Lower lobe of right lung (tissue), 2 donors: Measurements from ENCODE around the gene PID1. TPM values are rescaled to one million over a fixed set of nuclear protein-coding genes. Genes with fewer than 3 reads are reported as not detected.

Experiments used
- ATAC-seq, 2 donors: fragments of 200-7000 bp; cut with Tn5 transposase; one replicate each; pipeline ENCODE4 v1.9.1; 2020 to 2022; ENCODE audit warnings: mild to moderate bottlenecking in 2 of 2, moderate library complexity in 2 of 2
- DNase-seq: peaks from one replicate; pipeline ENCODE4 v3.0.0-alpha.2; 2020
- H3K27ac ChIP-seq: fragments of 200-600 bp; one replicate; pipeline ENCODE4 v1.8.0; 2022
- H3K27me3 ChIP-seq: fragments of 200-600 bp; one replicate; pipeline ENCODE4 v1.8.0; 2022; ENCODE audit warnings: low read depth
- H3K36me3 ChIP-seq: fragments of 200-600 bp; one replicate; pipeline ENCODE4 v1.8.0; 2022; ENCODE audit warnings: mild to moderate bottlenecking
- H3K4me1 ChIP-seq: fragments of 200-600 bp; one replicate; pipeline ENCODE4 v1.8.0; 2022
- H3K4me3 ChIP-seq: fragments of 200-600 bp; one replicate; pipeline ENCODE4 v1.8.0; 2022; ENCODE audit warnings: mild to moderate bottlenecking
- H3K9me3 ChIP-seq: fragments of 200-600 bp; one replicate; pipeline ENCODE4 v1.8.0; 2022
- CTCF ChIP-seq: fragments of 200-600 bp; IDR thresholded peaks from one replicate; pipeline ENCODE4 v1.8.0; 2022; ENCODE audit warnings: antibody characterized with exemption, mild to moderate bottlenecking
- intact Hi-C: fragments of 100-400 bp; cut with DNase I; formaldehyde crosslinking; loops from one replicate; pipeline ENCODE4 v1.11.0; 2022
- total RNA-seq: library from RNA; stranded (reverse); fragmentation: NEBNext Ultra II Directional; extraction: Animal tissue kit (Norgen Biotek cat#: 25700); gene quantifications from one replicate; pipeline ENCODE4 v1.2.1, GENCODE V29; 2021
- donor health status: DM: no; HTN: yes; CAD: no; lungs with severe emphysema.

The PID1 gene
- total RNA-seq, 1 donor from 2014 or later: 48.0 TPM

DNA sequence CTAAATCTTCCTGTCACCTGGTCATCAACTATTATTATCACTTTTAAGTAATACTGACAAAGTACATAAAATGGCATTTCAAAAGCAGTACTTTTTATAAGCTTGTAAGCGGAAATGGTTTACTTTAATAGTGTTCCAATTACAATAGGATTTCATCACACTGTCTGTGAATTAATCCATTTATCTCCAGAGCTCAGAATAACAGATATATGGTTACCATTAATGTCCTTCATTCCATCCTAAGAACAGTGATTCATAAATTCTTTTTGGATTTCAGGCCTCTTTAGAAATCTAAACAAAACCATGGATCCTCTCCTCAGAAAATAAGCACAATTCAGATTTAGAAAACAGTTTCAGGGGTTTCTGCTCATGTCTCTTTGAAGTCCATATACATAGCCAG, 68.4 kb downstream of the PID1 start:
- intact Hi-C loops: no loop called here
- Histone ChIP-seq H3K4me1 (peaks cover 5% of the 10 kb centered on the region), H3K9me3 (no peaks in the 10 kb centered on the region), H3K27me3 (no peaks in the 10 kb centered on the region), H3K27ac (no peak overlapping the region), H3K36me3 (no peaks in the 10 kb centered on the region), H3K4me3 (no peak overlapping the region)
- no peak for ATAC-seq
- no peak for TF ChIP-seq CTCF
- no peak for DNase-seq

GRCh38 chr2:229201521-229201920, 69.6 kb downstream of the PID1 start:
- Histone ChIP-seq H3K36me3 (no peaks in the 10 kb centered on the region), H3K9me3 (no peaks in the 10 kb centered on the region), H3K27ac (no peak overlapping the region), H3K27me3 (no peaks in the 10 kb centered on the region), H3K4me3 (no peak overlapping the region), H3K4me1 (peaks cover 5% of the 10 kb centered on the region)
- TF ChIP-seq CTCF: no peak
- ATAC-seq: no peak
- intact Hi-C loops: no loop called here
- no peak for DNase-seq

GRCh38 chr2:229199267-229199666, 71.8 kb downstream of the PID1 start:
- H3K27me3 ChIP-seq: no peaks in the 10 kb centered on the region
- intact Hi-C loops: no loop called here
- DNase-seq: no peak
- H3K4me1 ChIP-seq: no peaks in the 10 kb centered on the region
- no peaks in the 10 kb centered on the region for H3K36me3 ChIP-seq
- TF ChIP-seq CTCF: no peak
- H3K9me3 ChIP-seq: no peaks in the 10 kb centered on the region
- no peak overlapping the region for H3K27ac ChIP-seq
- no peak overlapping the region for H3K4me3 ChIP-seq
- no peak for ATAC-seq

GRCh38 chr2:229196448-229196847, 74.6 kb downstream of the PID1 start:
- DNase-seq: no peak

GRCh38 chr2:229195346-229195947, 75.6 kb downstream of the PID1 start:
- H3K27me3 ChIP-seq: no peaks in the 10 kb centered on the region
- H3K36me3 ChIP-seq: no peaks in the 10 kb centered on the region
- H3K9me3 ChIP-seq: no peaks in the 10 kb centered on the region
- no peak overlapping the region for H3K4me3 ChIP-seq
- TF ChIP-seq CTCF: no peak
- intact Hi-C loops: no loop called here
- H3K27ac ChIP-seq: no peak overlapping the region
- no peak for DNase-seq
- no peak for ATAC-seq
- H3K4me1 ChIP-seq: no peaks in the 10 kb centered on the region

More at GRCh38 chr2:229196448-229196847, 74.6 kb downstream of the PID1 start:
- intact Hi-C loops: no loop called here
- ATAC-seq: no peak
- Histone ChIP-seq H3K27ac (no peak overlapping the region), H3K4me3 (no peak overlapping the region), H3K4me1 (no peaks in the 10 kb centered on the region), H3K9me3 (no peaks in the 10 kb centered on the region), H3K27me3 (no peaks in the 10 kb centered on the region), H3K36me3 (no peaks in the 10 kb centered on the region)
- TF ChIP-seq CTCF: no peak
